Measurements from ENCODE around the gene DALRD3. TPM values are rescaled to one million over a fixed set of nuclear protein-coding genes. Genes with fewer than 3 reads are reported as not detected.

DALRD3 gene
- total and polyA plus RNA-seq, 2 donors (not counting 1 experiment from before 2014, with no cell fraction given), result 57.2 to 82.6 TPM

- Mint-ChIP-seq H3K27ac (no peak overlapping the region), H3K27me3 (no peaks in the 10 kb centered on the region), H3K4me3 (no peak overlapping the region), H3K9me3 (ENCODE audit: insufficient read depth) (no peaks in the 10 kb centered on the region), H3K4me1 (peaks cover under 1% of the 10 kb centered on the region)
- TF ChIP-seq CTCF (IDR thresholded peaks at IDR 0.05), result no peak
- TF ChIP-seq EZH2 (IDR thresholded peaks at IDR 0.05; ENCODE audit: borderline replicate concordance, insufficient read depth, low read depth, low read length, poor library complexity, severe bottlenecking), result no peak
- Histone ChIP-seq H3K4me1 (ENCODE audit: control insufficient read depth in 2 of 2, insufficient read depth in 2 of 2, low read length in 2 of 2) (peaks cover 1% of the 10 kb centered on the region in 2 donors), H3K27me3 (replicated peaks in 1 of 4; ENCODE audit: control extremely low read depth in 1 of 4, control insufficient read depth in 3 of 4, insufficient read depth in 4 of 4, low read length in 3 of 4) (no peaks in the 10 kb centered on the region), H4K20me1 (ENCODE audit: control insufficient read depth, insufficient read depth, low read length, poor library complexity, severe bottlenecking) (no peaks in the 10 kb centered on the region), H3K9ac (ENCODE audit: low read length) (no peak overlapping the region), H3K4me3 (ENCODE audit: control extremely low read depth in 1 of 5, extremely low read depth in 1 of 5, insufficient read depth in 1 of 5, low read depth in 2 of 5, low read length in 4 of 5) (no peak overlapping the region), H3K4me2 (replicated peaks; ENCODE audit: low read depth, low read length, poor library complexity, severe bottlenecking) (no peak overlapping the region), H3K9me3 (ENCODE audit: control extremely low read depth in 1 of 3, control insufficient read depth in 2 of 3, insufficient read depth in 1 of 3, low read length in 2 of 3) (no peaks in the 10 kb centered on the region), H3K79me2 (ENCODE audit: control insufficient read depth, insufficient read depth, low read length) (peaks cover 6% of the 10 kb centered on the region), H2AFZ (ENCODE audit: insufficient read depth, low read depth, low read length, poor library complexity, severe bottlenecking) (no peak overlapping the region), H3K27ac (ENCODE audit: low read length in 2 of 2) (no peak overlapping the region), H3K36me3 (replicated peaks in 1 of 2; ENCODE audit: control extremely low read depth in 1 of 2, control insufficient read depth in 1 of 2, extremely low read depth in 1 of 2, insufficient read depth in 2 of 2, low read length in 1 of 2) (peaks cover 0 to 5% of the 10 kb centered on the region in 2 experiments)
- POLR2A ChIA-PET, result no interaction called here
- CTCF ChIA-PET, result no interaction called here
- ATAC-seq (ENCODE audit: low read depth), result no peak
- intact Hi-C loops (cut with micrococcal nuclease), result no loop called here
- 96% methylated on average over 6 of the region's 6 CpGs for WGBS (ENCODE audit: insufficient coverage)
- no peak for DNase-seq
Observed at GRCh38 chr3:49001155-49001554, 17.2 kb downstream of the DALRD3 start.

- peaks cover 0 to 8% of the 10 kb centered on the region in 2 experiments for H3K36me3 ChIP-seq (replicated peaks in 1 of 2; ENCODE audit: control extremely low read depth in 1 of 2, control insufficient read depth in 1 of 2, extremely low read depth in 1 of 2, insufficient read depth in 2 of 2, low read length in 1 of 2)
- CTCF ChIA-PET, result no interaction called here
Observed at GRCh38 chr3:48999085-48999858, 19.1 kb downstream of the DALRD3 start.

More at GRCh38 chr3:48999085-48999858, 19.1 kb downstream of the DALRD3 start:
- no peaks in the 10 kb centered on the region for H3K27me3 ChIP-seq (replicated peaks in 1 of 4; ENCODE audit: control extremely low read depth in 1 of 4, control insufficient read depth in 3 of 4, insufficient read depth in 4 of 4, low read length in 3 of 4)
- Mint-ChIP-seq H3K4me3 (no peak overlapping the region), H3K27ac (no peak overlapping the region), H3K27me3 (no peaks in the 10 kb centered on the region), H3K9me3 (ENCODE audit: insufficient read depth) (no peaks in the 10 kb centered on the region), H3K4me1 (no peaks in the 10 kb centered on the region)
- TF ChIP-seq CTCF (IDR thresholded peaks at IDR 0.05) (no peak), EZH2 (IDR thresholded peaks at IDR 0.05; ENCODE audit: borderline replicate concordance, insufficient read depth, low read depth, low read length, poor library complexity, severe bottlenecking) (no peak)
- no peak overlapping the region for H2AFZ ChIP-seq (ENCODE audit: insufficient read depth, low read depth, low read length, poor library complexity, severe bottlenecking)
- H3K79me2 ChIP-seq (ENCODE audit: control insufficient read depth, insufficient read depth, low read length), result no peaks in the 10 kb centered on the region
- 95% methylated on average over 8 of the region's 8 CpGs for WGBS (ENCODE audit: insufficient coverage)
- intact Hi-C loops (cut with micrococcal nuclease), result no loop called here
- no peaks in the 10 kb centered on the region for H3K9me3 ChIP-seq (ENCODE audit: control extremely low read depth in 1 of 3, control insufficient read depth in 2 of 3, insufficient read depth in 1 of 3, low read length in 2 of 3)
- no peak overlapping the region for H3K4me2 ChIP-seq (replicated peaks; ENCODE audit: low read depth, low read length, poor library complexity, severe bottlenecking)
- no peaks in the 10 kb centered on the region for H4K20me1 ChIP-seq (ENCODE audit: control insufficient read depth, insufficient read depth, low read length, poor library complexity, severe bottlenecking)
- ATAC-seq (ENCODE audit: low read depth), result no peak
- H3K9ac ChIP-seq (ENCODE audit: low read length), result no peak overlapping the region
- no peak for DNase-seq
- no peak overlapping the region for H3K4me3 ChIP-seq (ENCODE audit: control extremely low read depth in 1 of 5, extremely low read depth in 1 of 5, insufficient read depth in 1 of 5, low read depth in 2 of 5, low read length in 4 of 5)
- POLR2A ChIA-PET, result no interaction called here
- H3K27ac ChIP-seq (ENCODE audit: low read length in 2 of 2), result no peak overlapping the region
- no peaks in the 10 kb centered on the region for H3K4me1 ChIP-seq (ENCODE audit: control insufficient read depth in 2 of 2, insufficient read depth in 2 of 2, low read length in 2 of 2)
